NOMO-1 treated with dmso at 0.1 percent for 144 hours (cell line): ENCODE measurements around the gene SLC9A4.

Source experiments
- DNase-seq: peaks from one replicate; lab custom pipeline; 2025; ENCODE audit not compliant: unreplicated experiment; lab: John Stamatoyannopoulos, UW

The SLC9A4 gene

GRCh38 chr2:102498414-102498813, 25.4 kb downstream of the SLC9A4 start:
- no peak for DNase-seq

GRCh38 chr2:102499558-102499957, 26.5 kb downstream of the SLC9A4 start:
- DNase-seq, result no peak

DNA sequence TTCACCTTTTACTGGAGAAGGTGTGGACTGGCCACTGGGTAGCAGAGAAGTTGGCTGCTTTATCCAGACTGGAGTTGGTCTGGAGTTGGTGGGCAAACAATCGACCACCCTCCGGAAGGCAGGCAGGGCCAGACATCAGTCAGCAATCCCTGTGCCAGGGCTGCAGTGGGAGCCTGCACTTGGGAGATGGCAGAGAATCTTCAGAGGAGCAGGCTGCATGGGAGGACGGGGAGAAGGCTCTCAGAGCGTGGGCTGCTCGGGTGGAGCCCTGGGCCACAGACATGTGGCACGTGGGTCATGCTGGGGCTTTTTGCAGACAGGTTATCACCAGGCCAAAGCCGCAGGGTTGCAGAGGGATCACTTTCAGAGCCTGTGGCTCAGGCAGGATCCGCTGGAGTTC, 29.6 kb downstream of the SLC9A4 start:
- DNase-seq, result no peak

DNA sequence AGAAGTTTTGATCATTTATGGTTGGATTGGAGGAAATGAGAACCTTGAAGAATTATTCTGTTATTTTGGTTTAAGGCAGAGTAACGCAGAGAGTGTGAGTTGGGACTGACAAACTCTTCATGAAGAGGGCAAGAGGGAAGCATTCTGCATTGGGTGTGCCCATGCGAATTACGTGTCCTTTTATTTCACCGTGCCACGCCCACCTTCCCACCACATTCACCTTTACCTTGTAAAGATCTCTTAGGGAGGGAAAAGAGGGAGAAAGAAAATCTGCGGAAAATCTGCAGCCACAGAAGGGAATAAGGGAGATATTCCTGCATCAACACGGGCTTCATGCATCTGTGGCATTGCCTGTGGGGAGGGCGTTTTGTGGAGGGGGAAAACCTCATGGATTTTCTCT, 31.8 kb downstream of the SLC9A4 start:
- DNase-seq, result no peak

GRCh38 chr2:102505290-102505689, 32.3 kb downstream of the SLC9A4 start:
- peak; percentile 28 for DNase-seq

DNA sequence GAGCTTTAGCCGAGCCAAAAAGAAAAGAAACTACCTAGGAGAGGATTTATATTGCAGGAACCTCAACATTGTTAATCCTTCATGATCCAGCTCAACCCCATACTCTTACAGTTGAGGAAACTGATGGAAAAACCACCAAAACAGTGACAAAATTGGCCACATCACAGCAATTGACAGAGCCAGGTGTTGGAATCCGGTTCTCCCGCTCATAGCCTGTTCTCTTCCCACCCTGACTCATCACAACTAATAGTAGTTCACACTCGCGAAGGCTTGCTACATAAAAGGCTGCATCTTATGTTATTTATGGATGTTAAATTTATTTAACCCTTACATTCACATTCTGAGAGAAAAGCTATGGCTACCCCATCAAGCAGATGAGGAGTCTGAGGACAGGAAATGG, 33.7 kb downstream of the SLC9A4 start:
- no peak for DNase-seq

DNA sequence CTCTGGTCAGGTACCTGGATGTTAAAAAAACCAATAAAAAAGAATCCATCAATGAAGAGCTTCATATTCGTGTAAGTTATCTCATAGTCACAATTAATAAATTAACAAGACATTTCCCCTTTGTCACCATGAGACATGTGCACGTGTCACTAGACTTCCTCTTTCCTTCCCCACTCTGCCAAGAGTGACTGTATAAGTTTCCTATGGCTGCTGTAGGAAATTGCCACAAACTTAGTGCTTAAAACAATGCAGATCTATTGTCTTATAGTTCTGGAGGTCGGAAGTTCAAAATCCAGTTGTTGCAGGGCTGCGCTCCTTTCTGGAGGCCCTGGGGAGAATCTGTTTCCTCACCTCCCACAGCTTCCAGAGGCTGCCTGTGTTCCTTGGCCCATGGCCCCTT, 35.8 kb downstream of the SLC9A4 start:
- DNase-seq, result peak; percentile 59

- DNase-seq, result no peak
Measured at GRCh38 chr2:102509749-102510148, 36.7 kb downstream of the SLC9A4 start.

DNA sequence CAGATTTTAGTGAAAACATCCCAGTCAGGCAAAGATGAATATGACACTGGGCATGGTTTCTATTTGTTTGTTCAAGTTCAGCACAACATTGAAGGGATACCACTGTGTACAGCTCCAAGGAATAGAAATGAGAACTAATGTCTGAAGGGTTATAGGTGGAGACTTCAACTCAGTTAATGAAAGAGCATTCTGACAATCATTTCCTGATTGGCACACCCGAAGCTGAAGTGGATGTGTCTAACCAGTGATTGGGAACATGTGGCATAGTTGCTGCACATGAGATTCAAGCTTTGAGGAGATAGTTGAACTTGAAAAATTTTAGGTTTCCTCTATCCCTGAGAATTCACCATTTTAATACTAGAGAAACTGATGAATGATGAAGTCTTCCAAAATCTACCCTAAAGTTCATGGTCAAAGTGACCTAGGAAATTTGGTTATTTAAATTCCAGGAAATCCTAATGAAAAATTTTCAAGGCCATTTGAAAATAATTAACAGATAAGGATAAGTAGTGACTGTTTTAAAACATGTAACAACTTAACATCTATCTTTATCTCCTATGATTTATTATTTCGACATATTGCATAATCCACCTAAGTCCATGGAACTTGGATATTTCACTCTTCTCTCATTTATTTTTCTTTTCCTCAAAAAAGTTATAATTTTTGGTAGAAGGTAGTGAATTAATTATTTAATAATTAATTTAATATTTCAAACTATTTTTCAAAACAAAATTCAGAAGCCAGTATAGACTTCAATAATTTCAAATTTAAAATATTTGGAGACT, 38.0 kb downstream of the SLC9A4 start:
- no peak for DNase-seq

- no peak for DNase-seq
Measured at GRCh38 chr2:102512161-102512560, 39.1 kb downstream of the SLC9A4 start.

GRCh38 chr2:102513355-102513939, 40.4 kb downstream of the SLC9A4 start:
- DNase-seq, result no peak

- DNase-seq, result no peak
Measured at GRCh38 chr2:102514061-102514785, 41.2 kb downstream of the SLC9A4 start.

DNA sequence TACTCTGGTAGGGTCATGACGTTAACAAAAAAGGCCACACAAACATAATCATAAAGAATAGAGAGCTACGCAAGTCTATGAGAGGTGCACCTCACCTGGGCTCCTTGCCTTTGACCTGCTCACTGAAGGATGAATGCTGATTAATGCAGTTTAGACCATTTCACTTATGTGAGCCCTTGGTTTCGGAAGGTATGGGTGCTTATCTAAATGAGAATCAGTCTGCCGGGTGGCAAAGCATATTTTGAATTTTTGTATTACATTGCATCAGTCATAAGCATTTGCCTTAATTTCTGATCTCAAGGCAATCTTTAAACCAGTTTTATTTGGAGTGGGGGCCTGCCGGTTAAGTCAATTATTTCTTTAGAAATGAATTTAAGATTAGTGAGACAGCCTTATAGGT, 42.8 kb downstream of the SLC9A4 start:
- no peak for DNase-seq

DNA sequence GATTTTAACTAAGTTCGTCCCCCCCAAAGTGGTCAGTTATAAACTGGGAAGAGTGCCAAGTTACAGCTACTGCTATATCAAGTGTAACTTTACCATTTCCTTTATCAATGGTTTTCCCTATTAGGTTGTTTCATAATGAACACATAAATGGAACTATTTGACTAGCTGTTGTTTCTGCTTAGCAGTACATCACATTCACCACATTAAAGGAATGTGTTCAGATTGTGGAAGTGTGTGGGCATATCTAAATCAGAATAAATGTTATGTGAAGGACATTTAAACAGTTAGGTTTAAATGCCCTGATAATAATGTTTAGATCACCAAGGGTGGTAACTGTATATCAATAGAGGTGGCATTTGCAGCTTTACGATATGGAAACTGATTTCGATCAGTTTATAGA, 45.1 kb downstream of the SLC9A4 start:
- no peak for DNase-seq

- DNase-seq, result peak; percentile 21
Measured at GRCh38 chr2:102520009-102520408, 47.0 kb downstream of the SLC9A4 start.

GRCh38 chr2:102520801-102521200, 47.8 kb downstream of the SLC9A4 start:
- no peak for DNase-seq

DNA sequence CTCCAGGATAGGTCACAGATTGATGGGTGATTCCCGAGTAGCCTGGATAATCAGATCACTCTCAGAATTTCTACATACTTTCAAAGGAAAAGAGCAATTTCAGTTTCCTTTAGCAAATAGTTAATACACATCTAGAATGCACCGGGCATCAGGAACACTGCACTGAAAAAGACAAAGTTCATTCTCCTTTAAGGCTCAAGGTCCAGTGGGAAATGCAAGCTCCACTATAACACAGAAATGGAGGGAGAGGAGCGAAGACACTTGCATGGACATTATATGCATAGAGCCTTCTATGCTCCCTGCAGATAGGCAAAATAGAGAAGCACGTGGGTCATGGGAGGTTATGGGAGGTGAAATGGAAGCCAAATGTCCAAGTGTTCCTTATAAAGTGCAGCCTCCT, 49.1 kb downstream of the SLC9A4 start:
- no peak for DNase-seq

GRCh38 chr2:102522890-102523289, 49.9 kb downstream of the SLC9A4 start:
- no peak for DNase-seq

DNA sequence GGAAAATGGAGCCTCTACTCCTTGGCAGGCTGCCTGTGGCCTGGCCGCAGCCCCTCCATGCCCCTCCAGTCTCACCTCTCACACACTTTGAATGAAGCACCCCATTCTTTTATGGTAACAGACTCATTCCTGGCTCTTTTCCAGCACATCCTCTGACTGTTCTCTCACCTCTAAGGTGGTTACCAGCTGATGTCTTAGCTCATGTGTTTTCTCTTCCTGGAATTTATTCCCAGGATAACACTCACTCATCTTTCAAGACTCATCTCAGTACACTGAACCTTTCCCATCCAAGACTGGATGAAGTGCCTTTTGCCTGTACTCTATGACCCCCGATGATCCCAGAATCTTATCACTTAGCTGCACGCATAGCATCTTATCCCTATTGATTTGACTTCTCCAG, 50.6 kb downstream of the SLC9A4 start:
- no peak for DNase-seq

GRCh38 chr2:102527086-102527485, 54.1 kb downstream of the SLC9A4 start:
- DNase-seq, result no peak

DNA sequence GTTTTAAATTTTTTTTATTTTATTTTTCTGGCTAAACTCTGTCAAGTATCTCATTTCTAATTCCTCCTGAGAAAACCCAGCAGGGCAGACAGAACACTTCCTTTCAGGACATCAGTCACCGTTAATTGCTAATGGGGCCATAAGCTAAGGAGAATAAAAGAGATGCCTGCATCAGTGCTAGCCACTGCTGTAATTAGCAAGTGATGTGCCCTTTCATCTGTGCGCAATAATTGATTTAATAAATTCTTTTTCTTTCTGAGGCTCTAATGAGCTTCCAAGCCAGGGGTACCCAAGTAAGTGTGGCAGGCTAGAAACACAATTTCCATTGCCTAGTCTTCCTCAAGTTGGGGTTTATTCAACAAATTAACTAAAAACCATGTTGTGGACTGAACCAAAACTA, 65.5 kb downstream of the SLC9A4 start:
- DNase-seq, result no peak

GRCh38 chr2:102540882-102541281, 67.9 kb downstream of the SLC9A4 start:
- DNase-seq, result no peak
